Parathyroid adenoma (tissue), 2 donors: ENCODE measurements around the gene EFNA5.

ENCODE experiments used
- H2AFZ ChIP-seq: fragments of 300-600 bp; sonication (generic); one replicate; pipeline ENCODE4 v1.7.0; 2017; ENCODE audit warnings: antibody characterized with exemption, mild to moderate bottlenecking
- H3K27ac ChIP-seq: fragments of 300-600 bp; sonication (generic); one replicate; pipeline ENCODE4 v1.7.0; 2017
- H3K27me3 ChIP-seq: fragments of 300-600 bp; sonication (generic); one replicate; pipeline ENCODE4 v1.7.0; 2017; ENCODE audit warnings: low read length; ENCODE audit not compliant: control insufficient read depth, insufficient read depth
- H3K36me3 ChIP-seq: fragments of 300-600 bp; sonication (generic); one replicate; pipeline ENCODE4 v1.7.0; 2017; ENCODE audit warnings: low read length; ENCODE audit not compliant: control insufficient read depth, insufficient read depth
- H3K4me1 ChIP-seq: fragments of 300-600 bp; sonication (generic); one replicate; pipeline ENCODE4 v1.7.0; 2017; ENCODE audit warnings: control low read depth
- H3K4me2 ChIP-seq: fragments of 300-600 bp; sonication (generic); one replicate; pipeline ENCODE4 v1.7.0; 2017; ENCODE audit warnings: low read length
- H3K4me3 ChIP-seq: fragments of 300-600 bp; sonication (generic); one replicate; pipeline ENCODE4 v1.7.0; 2017; ENCODE audit warnings: low read depth, low read length
- H3K79me2 ChIP-seq: fragments of 300-600 bp; sonication (generic); one replicate; pipeline ENCODE4 v1.7.0; 2017; ENCODE audit warnings: control low read depth
- H3K9ac ChIP-seq: fragments of 300-600 bp; sonication (generic); one replicate; pipeline ENCODE4 v1.7.0; 2017; ENCODE audit warnings: mild to moderate bottlenecking
- H3K9me3 ChIP-seq: fragments of 300-600 bp; sonication (generic); one replicate; pipeline ENCODE4 v1.7.0; 2017; ENCODE audit warnings: low read length; ENCODE audit not compliant: control insufficient read depth
- TF ChIP-seq, protein P1 (sequence below): fragments of 300-600 bp; sonication (generic); IDR thresholded peaks from one replicate; pipeline ENCODE4 v1.7.0; 2017; ENCODE audit warnings: antibody characterized with exemption, mild to moderate bottlenecking
- donor health status: primary hyperparathyroidism.

The EFNA5 gene

DNA sequence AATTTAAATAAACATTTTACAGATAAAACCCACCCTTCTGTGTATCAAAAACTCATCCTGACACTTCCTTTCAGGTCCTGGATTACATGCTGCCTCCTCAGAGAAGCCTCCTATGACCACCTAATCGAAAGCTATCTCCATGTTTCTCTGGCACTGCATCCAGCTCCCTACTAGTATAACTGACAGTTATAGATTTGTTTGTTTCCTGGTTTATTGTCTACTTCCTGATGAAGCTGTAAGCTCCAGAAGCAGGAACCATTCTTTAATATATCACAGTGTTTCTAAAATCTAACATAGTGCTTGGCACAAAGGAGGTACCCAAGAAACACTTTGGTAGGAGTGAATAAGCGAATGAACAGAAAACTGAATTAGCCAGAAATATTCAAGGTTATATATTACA is 270.4 kb downstream of the EFNA5 start:
- Histone ChIP-seq H3K27ac (no peak overlapping the region), H3K4me2 (no peak overlapping the region), H3K4me3 (no peak overlapping the region), H2AFZ (no peak overlapping the region), H3K9me3 (no peaks in the 10 kb centered on the region), H3K36me3 (no peaks in the 10 kb centered on the region), H3K79me2 (no peaks in the 10 kb centered on the region), H3K27me3 (no peaks in the 10 kb centered on the region), H3K9ac (no peak overlapping the region), H3K4me1 (no peaks in the 10 kb centered on the region)
- TF ChIP-seq, protein P1, sequence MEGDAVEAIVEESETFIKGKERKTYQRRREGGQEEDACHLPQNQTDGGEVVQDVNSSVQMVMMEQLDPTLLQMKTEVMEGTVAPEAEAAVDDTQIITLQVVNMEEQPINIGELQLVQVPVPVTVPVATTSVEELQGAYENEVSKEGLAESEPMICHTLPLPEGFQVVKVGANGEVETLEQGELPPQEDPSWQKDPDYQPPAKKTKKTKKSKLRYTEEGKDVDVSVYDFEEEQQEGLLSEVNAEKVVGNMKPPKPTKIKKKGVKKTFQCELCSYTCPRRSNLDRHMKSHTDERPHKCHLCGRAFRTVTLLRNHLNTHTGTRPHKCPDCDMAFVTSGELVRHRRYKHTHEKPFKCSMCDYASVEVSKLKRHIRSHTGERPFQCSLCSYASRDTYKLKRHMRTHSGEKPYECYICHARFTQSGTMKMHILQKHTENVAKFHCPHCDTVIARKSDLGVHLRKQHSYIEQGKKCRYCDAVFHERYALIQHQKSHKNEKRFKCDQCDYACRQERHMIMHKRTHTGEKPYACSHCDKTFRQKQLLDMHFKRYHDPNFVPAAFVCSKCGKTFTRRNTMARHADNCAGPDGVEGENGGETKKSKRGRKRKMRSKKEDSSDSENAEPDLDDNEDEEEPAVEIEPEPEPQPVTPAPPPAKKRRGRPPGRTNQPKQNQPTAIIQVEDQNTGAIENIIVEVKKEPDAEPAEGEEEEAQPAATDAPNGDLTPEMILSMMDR, result no peak

DNA sequence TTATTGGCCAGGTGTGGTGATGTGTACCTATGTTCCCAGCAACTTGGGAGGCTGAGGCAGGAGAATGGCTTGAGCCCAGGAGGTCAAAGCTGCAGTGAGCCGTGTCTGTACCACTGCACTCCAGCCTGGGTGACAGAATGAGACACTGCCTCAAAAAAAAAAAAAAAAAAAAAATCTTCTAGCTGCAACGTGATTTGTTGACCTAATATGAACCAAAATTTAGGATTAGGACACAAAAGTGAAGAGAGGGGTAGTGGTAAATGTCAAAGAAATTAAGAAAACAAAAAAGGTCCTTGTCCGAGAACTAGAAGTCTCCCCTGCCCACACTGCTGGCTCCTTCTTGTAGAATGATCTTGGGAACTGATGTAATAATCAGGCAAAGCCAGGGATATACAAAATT is 272.0 kb downstream of the EFNA5 start:
- H3K27me3 ChIP-seq, result no peaks in the 10 kb centered on the region
- H3K4me3 ChIP-seq, result no peak overlapping the region
- no peaks in the 10 kb centered on the region for H3K9me3 ChIP-seq
- H3K36me3 ChIP-seq, result no peaks in the 10 kb centered on the region
- H3K27ac ChIP-seq, result no peak overlapping the region
- TF ChIP-seq, protein P1, result no peak
- no peak overlapping the region for H2AFZ ChIP-seq
- no peaks in the 10 kb centered on the region for H3K4me1 ChIP-seq
- H3K79me2 ChIP-seq, result no peaks in the 10 kb centered on the region
- H3K4me2 ChIP-seq, result no peak overlapping the region
- H3K9ac ChIP-seq, result no peak overlapping the region

DNA sequence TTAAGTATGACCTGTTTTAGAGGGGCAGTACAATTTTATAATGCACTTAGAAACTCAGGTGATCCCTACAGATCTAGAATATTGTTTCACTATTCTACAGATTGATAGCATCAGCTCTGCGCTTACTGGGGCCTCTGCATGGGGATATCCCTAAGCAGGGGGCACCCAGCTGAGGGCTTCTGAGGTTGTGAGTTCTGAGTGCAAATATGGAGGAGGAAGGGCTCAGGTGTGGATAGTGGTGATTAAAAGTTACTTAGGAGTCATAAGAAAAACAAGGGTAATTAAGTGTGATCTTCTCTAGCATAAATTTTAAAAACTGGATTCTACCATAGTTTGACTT is 274.4 kb downstream of the EFNA5 start:
- TF ChIP-seq, protein P1, result no peak
- H3K4me3 ChIP-seq, result no peak overlapping the region
- H3K27ac ChIP-seq, result no peak overlapping the region
- no peak overlapping the region for H3K4me2 ChIP-seq
- no peak overlapping the region for H3K9ac ChIP-seq
- no peaks in the 10 kb centered on the region for H3K36me3 ChIP-seq
- H3K9me3 ChIP-seq, result no peaks in the 10 kb centered on the region
- H3K4me1 ChIP-seq, result no peaks in the 10 kb centered on the region
- no peaks in the 10 kb centered on the region for H3K27me3 ChIP-seq
- H3K79me2 ChIP-seq, result no peaks in the 10 kb centered on the region
- no peak overlapping the region for H2AFZ ChIP-seq

DNA sequence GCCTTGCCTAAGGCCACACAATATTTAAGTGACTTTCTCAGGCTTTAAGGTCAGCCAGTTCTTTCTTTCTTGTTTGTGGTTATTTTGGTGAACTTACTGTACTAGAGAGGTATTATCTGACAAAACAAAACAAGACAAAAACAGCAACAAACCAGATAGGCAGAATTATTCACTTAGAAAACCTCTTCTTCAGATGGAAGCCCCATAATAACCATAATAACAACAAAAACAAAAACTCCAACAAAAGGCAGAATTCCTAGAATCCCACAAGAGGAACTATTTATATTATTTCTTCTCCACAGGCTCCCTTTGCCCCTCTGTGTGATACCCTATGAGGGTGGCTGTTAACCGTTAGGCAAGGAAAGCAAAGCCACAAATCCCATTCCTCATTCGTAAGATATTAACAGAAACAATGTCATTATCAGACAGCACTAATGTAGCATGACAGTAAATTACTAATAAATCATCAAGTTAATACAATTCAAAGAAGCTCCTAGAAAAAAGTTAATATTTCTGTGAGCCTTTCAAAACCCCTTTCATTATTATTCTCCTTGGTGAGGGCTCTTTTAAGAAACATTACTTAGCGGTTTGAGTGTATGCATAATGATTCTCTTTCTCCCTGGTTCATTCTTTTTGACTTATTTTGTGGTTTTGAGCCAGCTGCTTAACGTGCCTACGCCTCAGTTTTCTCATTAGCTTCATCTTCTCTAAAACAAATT is 274.9 kb downstream of the EFNA5 start:
- no peak overlapping the region for H3K27ac ChIP-seq
- TF ChIP-seq, protein P1, result no peak
- no peaks in the 10 kb centered on the region for H3K79me2 ChIP-seq
- H3K27me3 ChIP-seq, result no peaks in the 10 kb centered on the region
- no peak overlapping the region for H3K4me3 ChIP-seq
- H2AFZ ChIP-seq, result no peak overlapping the region
- H3K36me3 ChIP-seq, result no peaks in the 10 kb centered on the region
- no peak overlapping the region for H3K9ac ChIP-seq
- H3K4me1 ChIP-seq, result no peaks in the 10 kb centered on the region
- no peak overlapping the region for H3K4me2 ChIP-seq
- no peaks in the 10 kb centered on the region for H3K9me3 ChIP-seq

DNA sequence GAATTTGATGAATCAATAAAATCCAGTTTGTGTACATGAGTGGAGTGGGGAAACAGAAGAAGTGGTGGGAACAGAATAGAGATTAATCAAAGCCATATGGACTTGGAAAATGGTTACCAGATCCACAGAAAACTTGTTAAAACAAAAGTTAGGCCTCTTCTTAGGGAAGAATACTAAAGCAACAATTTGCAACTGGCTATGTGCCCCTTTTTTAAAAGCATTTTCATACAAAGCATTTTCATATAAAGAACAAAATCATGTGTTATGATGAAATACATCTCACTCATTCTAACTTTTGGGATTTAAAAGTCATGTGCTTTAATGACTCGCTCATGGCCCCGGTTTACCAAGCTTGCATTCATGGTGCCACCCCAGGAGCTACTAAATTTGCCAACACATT is 276.9 kb downstream of the EFNA5 start:
- no peak overlapping the region for H3K4me3 ChIP-seq
- no peaks in the 10 kb centered on the region for H3K27me3 ChIP-seq
- no peak overlapping the region for H3K4me2 ChIP-seq
- no peaks in the 10 kb centered on the region for H3K79me2 ChIP-seq
- no peak overlapping the region for H3K27ac ChIP-seq
- no peaks in the 10 kb centered on the region for H3K36me3 ChIP-seq
- no peak overlapping the region for H2AFZ ChIP-seq
- no peaks in the 10 kb centered on the region for H3K9me3 ChIP-seq
- H3K9ac ChIP-seq, result no peak overlapping the region
- TF ChIP-seq, protein P1, result no peak
- H3K4me1 ChIP-seq, result no peaks in the 10 kb centered on the region
